ENCODE results near the gene CD74.
A peak's percentile ranks its signal among the peaks of the same experiment; 100 is the strongest.
"Not testable (repeated sequence)": the region's sequence is repeated elsewhere in the genome, so short reads cannot be mapped to it uniquely, and the experiment has no call there.

CD74 gene

GRCh38 chr5:150440948-150441812 lies 28.5 kb upstream of the CD74 start:
- no peak for DNase-seq

- DNase-seq = no peak
Measured at GRCh38 chr5:150438873-150439546, 26.3 kb upstream of the CD74 start.

- DNase-seq = peak; percentile 60
Measured at GRCh38 chr5:150436141-150436680, 23.5 kb upstream of the CD74 start.

GRCh38 chr5:150434464-150434863 lies 21.8 kb upstream of the CD74 start:
- no peak for DNase-seq

GRCh38 chr5:150431574-150431973 lies 18.9 kb upstream of the CD74 start:
- no peak for DNase-seq

GRCh38 chr5:150431048-150431447 lies 18.3 kb upstream of the CD74 start:
- no peak for DNase-seq

GRCh38 chr5:150429410-150429873 lies 16.7 kb upstream of the CD74 start:
- no peak for DNase-seq

- DNase-seq = no peak
Measured at GRCh38 chr5:150428978-150429377, 16.3 kb upstream of the CD74 start.

GRCh38 chr5:150428106-150428876 lies 15.6 kb upstream of the CD74 start:
- no peak for DNase-seq

- not testable (repeated sequence) for DNase-seq
Measured at GRCh38 chr5:150426165-150426564, 13.5 kb upstream of the CD74 start.

- no peak for DNase-seq
Measured at GRCh38 chr5:150422758-150423157, 10.0 kb upstream of the CD74 start.

GRCh38 chr5:150422075-150422474 lies 9.4 kb upstream of the CD74 start:
- no peak for DNase-seq

- no peak for DNase-seq
Measured at GRCh38 chr5:150419630-150420270, 7.0 kb upstream of the CD74 start.

GRCh38 chr5:150413902-150414790 lies 1.4 kb upstream of the CD74 start:
- not testable (repeated sequence) for DNase-seq

GRCh38 chr5:150413176-150413901 lies 629 bp upstream of the CD74 start:
- no peak for DNase-seq

- no peak for DNase-seq
Measured at GRCh38 chr5:150411245-150411979, 1.3 kb downstream of the CD74 start.

- DNase-seq = peak; percentile 68
Measured at GRCh38 chr5:150410524-150411244, 2.0 kb downstream of the CD74 start.

- DNase-seq = peak; percentile 87
Measured at GRCh38 chr5:150409638-150410523, 2.8 kb downstream of the CD74 start.
